Measurements from ENCODE around the gene ADAP1. TPM values are rescaled to one million over a fixed set of nuclear protein-coding genes. Genes with fewer than 3 reads are reported as not detected.
A peak's percentile ranks its signal among the peaks of the same experiment; 100 is the strongest.

The ADAP1 gene
- total and polyA plus RNA-seq, 2 of the 8 experiments (the other 6 are each of a cell fraction or from before 2014, with no cell fraction given): 5.8 to 6.1 TPM

DNA sequence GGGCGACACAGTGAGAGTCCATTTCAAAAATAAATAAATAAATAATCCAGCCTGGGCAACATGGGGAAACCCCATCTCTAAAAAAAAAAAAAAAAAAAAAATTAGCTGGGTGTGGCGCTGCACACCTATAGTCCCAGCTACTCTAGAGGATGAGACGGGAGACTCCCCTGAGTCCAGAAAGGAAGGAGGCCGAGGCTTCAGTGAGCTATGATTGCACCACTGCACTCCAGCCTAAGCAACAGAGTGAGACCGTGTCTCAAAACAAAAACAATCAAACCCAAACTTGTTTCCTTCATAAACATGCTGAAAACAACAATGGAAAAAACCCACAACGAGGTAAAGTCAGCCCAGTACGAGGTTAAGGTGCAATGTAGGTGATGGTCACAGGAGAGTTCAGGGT lies 19.7 kb upstream of the ADAP1 start:
- Histone ChIP-seq H2BK5ac (ENCODE audit: low read depth, low read length) (no peak overlapping the region), H4K8ac (ENCODE audit: extremely low read depth, insufficient read depth, low read length) (no peak overlapping the region), H2BK20ac (ENCODE audit: low read length) (no peak overlapping the region), H2BK120ac (replicated peaks; ENCODE audit: low read depth, low read length) (no peak overlapping the region), H3K9ac (replicated peaks in 1 of 4; ENCODE audit: extremely low read depth in 1 of 4, low read depth in 3 of 4, low read length in 3 of 4) (peak overlapping the region in 3 of 4 experiments; percentile 5 to 75 (median 20); a peak in 2 of 7 replicates), H3K23me2 (ENCODE audit: low read depth, low read length) (peaks cover 3% of the 10 kb centered on the region; the same call in 1 of the 2 replicates), H3K36me3 (ENCODE audit: control insufficient read depth in 2 of 4, insufficient read depth in 4 of 4, low read length in 3 of 4) (peaks cover 7 to 23% (median 8%) of the 10 kb centered on the region in 4 experiments), H2AK5ac (ENCODE audit: low read depth, low read length) (no peak overlapping the region), H3K27ac (ENCODE audit: low read depth, low read length) (no peak overlapping the region), H3K4ac (replicated peaks; ENCODE audit: insufficient read length, low read depth, low read length) (no peak overlapping the region), H2BK15ac (ENCODE audit: low read length) (no peak overlapping the region), H3K4me3 (ENCODE audit: extremely low read depth in 1 of 4, insufficient read depth in 2 of 4, low read depth in 3 of 4, low read length in 4 of 4) (peak overlapping the region; percentile 67 to 89 (median 83); a peak in 7 of 8 replicates), H3K14ac (ENCODE audit: insufficient read length) (no peak overlapping the region), H3K56ac (replicated peaks; ENCODE audit: insufficient read length, low read depth, low read length) (no peak overlapping the region), H2BK12ac (ENCODE audit: low read depth, low read length) (no peak overlapping the region), H3K18ac (ENCODE audit: extremely low read depth, low read length) (no peak overlapping the region), H4K20me1 (replicated peaks in 1 of 2; ENCODE audit: control insufficient read depth in 1 of 2, insufficient read depth in 2 of 2, low read length in 2 of 2) (peaks cover 0 to 16% of the 10 kb centered on the region in 2 experiments), H3K79me1 (ENCODE audit: low read depth, low read length) (peaks cover 5% of the 10 kb centered on the region), H3K79me2 (ENCODE audit: control insufficient read depth in 1 of 2, insufficient read depth in 2 of 2, low read length in 2 of 2) (peaks cover 4 to 25% of the 10 kb centered on the region in 2 experiments; a peak in 3 of 4 replicates), H2AFZ (ENCODE audit: low read length) (no peak overlapping the region), H3K23ac (ENCODE audit: insufficient read length) (no peak overlapping the region), H4K91ac (replicated peaks; ENCODE audit: insufficient read length, low read length) (no peak overlapping the region), H3K4me2 (ENCODE audit: insufficient read depth in 1 of 2, low read depth in 2 of 2, low read length in 2 of 2) (peak overlapping the region; percentile 72 to 81), H3K27me3 (replicated peaks in 1 of 4; ENCODE audit: control insufficient read depth in 3 of 4, extremely low read depth in 1 of 4, insufficient read depth in 3 of 4, low read length in 3 of 4) (no peaks in the 10 kb centered on the region), H4K5ac (ENCODE audit: insufficient read length, low read depth, low read length) (no peak overlapping the region), H3K9me3 (ENCODE audit: insufficient read depth in 2 of 2, low read depth in 1 of 2, low read length in 1 of 2) (no peaks in the 10 kb centered on the region), H3K4me1 (replicated peaks in 1 of 4; ENCODE audit: control insufficient read depth in 3 of 4, insufficient read depth in 4 of 4, low read length in 3 of 4) (peaks cover 0 to 2% (median under 1%) of the 10 kb centered on the region in 4 experiments; a peak in 3 of 7 replicates)
- DNase-seq (ENCODE audit: low read depth in 1 of 2, low spot score in 2 of 2): no peak
- FAIRE-seq: no peak
- POLR2A ChIA-PET (ENCODE audit: partially characterized antibody): interaction anchor here (1.6 to 3.6 kb wide), 5 partner anchors 10 to 18 kb away, joined by 6 to 12 read pairs (median 8); no protein-coding TSS in a partner anchor
- TF ChIP-seq SRF (IDR thresholded peaks at IDR 0.05; ENCODE audit: low read depth, low read length) (no peak), HDAC2 (IDR thresholded peaks at IDR 0.05; ENCODE audit: borderline replicate concordance in 1 of 2, low read depth in 2 of 2, low read length in 2 of 2) (no peak), SIN3A (conservative IDR thresholded peaks at IDR 0.05 in 1 of 2, IDR thresholded peaks at IDR 0.05 in 1 of 2; ENCODE audit: low read depth in 1 of 2, low read length in 2 of 2) (no peak), SIRT6 (IDR thresholded peaks at IDR 0.05; ENCODE audit: low read length) (no peak), POLR2A (IDR thresholded peaks at IDR 0.05; ENCODE audit: control extremely low read depth in 1 of 2, low read depth in 2 of 2, low read length in 2 of 2) (no peak), HDAC6 (IDR thresholded peaks at IDR 0.05; ENCODE audit: low read depth, low read length) (no peak), JUN (IDR thresholded peaks at IDR 0.05; ENCODE audit: low read depth, low read length) (no peak), TAF1 (IDR thresholded peaks at IDR 0.05; ENCODE audit: low read depth, low read length) (no peak), PHF8 (conservative IDR thresholded peaks at IDR 0.05; ENCODE audit: low read depth, low read length) (no peak), FOSL1 (IDR thresholded peaks at IDR 0.05; ENCODE audit: insufficient read depth, low read depth, low read length) (no peak), SP1 (IDR thresholded peaks at IDR 0.05; ENCODE audit: low read depth, low read length) (no peak), CBX5 (IDR thresholded peaks at IDR 0.05; ENCODE audit: low read depth, low read length) (no peak)
- 72% methylated on average over 5 of the region's 7 CpGs; no CpG with 5 or more reads in 1 of the 2 experiments for WGBS, 2 experiments (ENCODE audit: extremely low coverage in 1 of 2, insufficient coverage in 1 of 2, insufficient read length in 1 of 2, insufficient replicate concordance in 2 of 2, low coverage in 1 of 2, low lambda C conversion rate in 2 of 2, missing lambda C conversion rate in 1 of 2)
- CTCF ChIA-PET (ENCODE audit: partially characterized antibody): interaction anchor here (1.1 to 2.8 kb wide), 4 partner anchors 11 to 209 kb away, joined by 3 to 22 read pairs (median 6); no protein-coding TSS in a partner anchor
